Subcutaneous abdominal adipose tissue (tissue), 5 donors: ENCODE measurements around the gene OR2A42.
"Not testable (repeated sequence)": the region's sequence is repeated elsewhere in the genome, so short reads cannot be mapped to it uniquely, and the experiment has no call there.

Experiments
- H3K27ac ChIP-seq: one replicate; pipeline ENCODE4 v1.7.0; 2013; ENCODE audit warnings: low read depth, mild to moderate bottlenecking, inconsistent platforms, low read length, moderate library complexity
- H3K27me3 ChIP-seq, 5 donors: one replicate each; pipeline ENCODE4 v1.7.0; 2013; ENCODE audit warnings: low read length in 5 of 5, inconsistent platforms in 1 of 5; ENCODE audit not compliant: control insufficient read depth in 5 of 5, insufficient read depth in 4 of 5
- H3K36me3 ChIP-seq, 5 donors: one replicate each; pipeline ENCODE4 v1.7.0; 2013; ENCODE audit warnings: low read length in 5 of 5; ENCODE audit not compliant: control insufficient read depth in 5 of 5, insufficient read depth in 5 of 5
- H3K4me1 ChIP-seq, 5 donors: one replicate each; pipeline ENCODE4 v1.7.0; 2013; ENCODE audit warnings: low read length in 5 of 5, mild to moderate bottlenecking in 3 of 5, moderate library complexity in 1 of 5; ENCODE audit not compliant: control insufficient read depth in 5 of 5, insufficient read depth in 5 of 5
- H3K4me3 ChIP-seq, 5 donors: one replicate each; pipeline ENCODE4 v1.7.0; 2013; ENCODE audit warnings: low read length in 5 of 5, low read depth in 1 of 5
- H3K9ac ChIP-seq, 5 donors: one replicate each; pipeline ENCODE4 v1.7.0; 2013; ENCODE audit warnings: low read length in 5 of 5, mild to moderate bottlenecking in 4 of 5, moderate library complexity in 3 of 5
- H3K9me3 ChIP-seq, 5 donors: one replicate each; pipeline ENCODE4 v1.7.0; 2013; ENCODE audit warnings: low read length in 5 of 5; ENCODE audit not compliant: control insufficient read depth in 5 of 5
- donor health status: healthy.
- donor health status: healthy.
- donor health status: healthy.
- donor health status: healthy.
- donor health status: healthy.

OR2A42 gene

GRCh38 chr7:144193782-144194181, 45.6 kb downstream of the OR2A42 start:
- not testable (repeated sequence) for H3K4me1 ChIP-seq, H3K9ac ChIP-seq, H3K36me3 ChIP-seq, H3K27me3 ChIP-seq, H3K27ac ChIP-seq, H3K4me3 ChIP-seq, H3K9me3 ChIP-seq

GRCh38 chr7:144188578-144189171, 50.7 kb downstream of the OR2A42 start:
- H3K36me3 ChIP-seq = not testable (repeated sequence)

GRCh38 chr7:144187848-144188247, 51.6 kb downstream of the OR2A42 start:
- not testable (repeated sequence) for H3K4me1 ChIP-seq, H3K36me3 ChIP-seq, H3K27me3 ChIP-seq, H3K27ac ChIP-seq, H3K9ac ChIP-seq, H3K9me3 ChIP-seq, H3K4me3 ChIP-seq

More at GRCh38 chr7:144188578-144189171, 50.7 kb downstream of the OR2A42 start:
- H3K9ac ChIP-seq, H3K9me3 ChIP-seq, H3K27ac ChIP-seq, H3K27me3 ChIP-seq, H3K4me1 ChIP-seq, H3K4me3 ChIP-seq: not testable (repeated sequence)

GRCh38 chr7:144183166-144183565, 56.2 kb downstream of the OR2A42 start, which contains the start of gene CTAGE4:
Gene CTAGE4 (plus strand): TSS chr7:144183466. CDS start chr7:144183504, 38 bp downstream.
- H3K27ac ChIP-seq, H3K4me3 ChIP-seq, H3K9me3 ChIP-seq, H3K9ac ChIP-seq, H3K36me3 ChIP-seq, H3K27me3 ChIP-seq, H3K4me1 ChIP-seq: not testable (repeated sequence)

GRCh38 chr7:144179165-144179479, 60.3 kb downstream of the OR2A42 start:
- H3K9me3 ChIP-seq, H3K27ac ChIP-seq, H3K4me1 ChIP-seq, H3K27me3 ChIP-seq, H3K36me3 ChIP-seq, H3K9ac ChIP-seq, H3K4me3 ChIP-seq: not testable (repeated sequence)

- H3K4me1 ChIP-seq, H3K27ac ChIP-seq, H3K4me3 ChIP-seq, H3K27me3 ChIP-seq, H3K9ac ChIP-seq, H3K9me3 ChIP-seq, H3K36me3 ChIP-seq: not testable (repeated sequence)
Observed at GRCh38 chr7:144178380-144179164, 60.8 kb downstream of the OR2A42 start.
